ENCODE results near the gene SLC47A1.

DNA sequence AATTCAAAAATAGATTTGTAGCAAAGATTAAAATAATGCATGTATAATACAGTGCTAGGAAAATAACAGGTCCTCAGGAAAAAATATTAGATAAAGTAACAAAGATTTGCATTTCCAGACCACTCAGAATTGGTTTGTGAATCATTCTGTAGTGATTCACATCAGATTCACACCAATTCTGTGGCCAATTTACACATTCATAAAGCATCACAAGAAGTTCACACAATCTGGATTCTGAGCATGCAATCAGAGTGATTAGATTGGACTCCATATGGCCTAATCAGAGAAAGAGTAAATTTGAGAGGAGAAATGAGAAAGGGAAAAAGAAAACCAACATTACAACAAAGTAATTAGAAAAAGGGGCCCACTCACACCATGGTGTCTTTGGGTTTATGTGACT lies 36.0 kb upstream of the SLC47A1 start:
- no peak for TF ChIP-seq POLR2A (IDR thresholded peaks at IDR 0.05; ENCODE audit: low read length)
- TF ChIP-seq GATA1 (IDR thresholded peaks at IDR 0.05; ENCODE audit: low read depth, low read length): no peak
